ENCODE measurements around the gene PNRC2.
"Not testable (repeated sequence)": the region's sequence is repeated elsewhere in the genome, so short reads cannot be mapped to it uniquely, and the experiment has no call there.

Gene PNRC2

GRCh38 chr1:23989263-23989662, 29.6 kb downstream of the PNRC2 start:
- ChIA-PET CTCF (interaction anchor here (0.6 to 1.2 kb wide), 2 partner anchors 25 to 513 kb away, joined by 3 read pairs; no protein-coding TSS in a partner anchor), POLR2A (interaction anchor here (0.6 kb wide), 1 partner anchor 80 kb away, joined by 3 read pairs; no protein-coding TSS in a partner anchor)
- Histone ChIP-seq H3K4me3 (ENCODE audit: control insufficient read depth in 1 of 7, extremely low read depth in 1 of 7, insufficient read depth in 4 of 7, low read depth in 2 of 7, low read length in 6 of 7) (no peak overlapping the region), H3K27me3 (replicated peaks in 2 of 5; ENCODE audit: control insufficient read depth in 4 of 5, insufficient read depth in 5 of 5, low read length in 4 of 5) (no peaks in the 10 kb centered on the region), H3K9me3 (ENCODE audit: control extremely low read depth in 1 of 5, control insufficient read depth in 4 of 5, insufficient read depth in 2 of 5, low read depth in 1 of 5, low read length in 4 of 5) (no peaks in the 10 kb centered on the region), H3K27ac (ENCODE audit: insufficient read depth in 1 of 2, low read depth in 1 of 2, low read length in 2 of 2, poor library complexity in 1 of 2, severe bottlenecking in 2 of 2) (no peak overlapping the region), H3K4me1 (ENCODE audit: control extremely low read depth in 1 of 4, control insufficient read depth in 4 of 4, insufficient read depth in 4 of 4, low read length in 3 of 4) (peaks cover 0 to 12% (median 3%) of the 10 kb centered on the region in 4 experiments), H3K36me3 (ENCODE audit: control insufficient read depth in 4 of 4, insufficient read depth in 4 of 4, low read length in 3 of 4) (no peaks in the 10 kb centered on the region)
- DNase-seq: peak in 2 of 3 donors; percentile 27 to 49
- WGBS (ENCODE audit: insufficient coverage): 100% methylated on average over 1 of the region's 3 CpGs

- H3K27ac ChIP-seq (ENCODE audit: insufficient read depth in 1 of 2, low read depth in 1 of 2, low read length in 2 of 2, poor library complexity in 1 of 2, severe bottlenecking in 2 of 2); DNase-seq; CTCF ChIA-PET; H3K9me3 ChIP-seq (ENCODE audit: control extremely low read depth in 1 of 5, control insufficient read depth in 4 of 5, insufficient read depth in 2 of 5, low read depth in 1 of 5, low read length in 4 of 5); H3K4me3 ChIP-seq (ENCODE audit: control insufficient read depth in 1 of 7, extremely low read depth in 1 of 7, insufficient read depth in 4 of 7, low read depth in 2 of 7, low read length in 6 of 7); H3K4me1 ChIP-seq (ENCODE audit: control extremely low read depth in 1 of 4, control insufficient read depth in 4 of 4, insufficient read depth in 4 of 4, low read length in 3 of 4); H3K27me3 ChIP-seq (replicated peaks in 2 of 5; ENCODE audit: control insufficient read depth in 4 of 5, insufficient read depth in 5 of 5, low read length in 4 of 5); H3K36me3 ChIP-seq (ENCODE audit: control insufficient read depth in 4 of 4, insufficient read depth in 4 of 4, low read length in 3 of 4); POLR2A ChIA-PET: not testable (repeated sequence)
- WGBS (ENCODE audit: insufficient coverage): 95% methylated on average over 11 of the region's 13 CpGs
Observed at GRCh38 chr1:23992011-23992410, 32.4 kb downstream of the PNRC2 start.

- H3K4me1 ChIP-seq (ENCODE audit: control extremely low read depth in 1 of 4, control insufficient read depth in 4 of 4, insufficient read depth in 4 of 4, low read length in 3 of 4): no peaks in the 10 kb centered on the region
- no peaks in the 10 kb centered on the region for H3K27me3 ChIP-seq (replicated peaks in 2 of 5; ENCODE audit: control insufficient read depth in 4 of 5, insufficient read depth in 5 of 5, low read length in 4 of 5)
- no peak overlapping the region for H3K4me3 ChIP-seq (ENCODE audit: control insufficient read depth in 1 of 7, extremely low read depth in 1 of 7, insufficient read depth in 4 of 7, low read depth in 2 of 7, low read length in 6 of 7)
- ChIA-PET CTCF (no interaction called here), POLR2A (no interaction called here)
- no peak for DNase-seq
- no peak overlapping the region for H3K27ac ChIP-seq (ENCODE audit: insufficient read depth in 1 of 2, low read depth in 1 of 2, low read length in 2 of 2, poor library complexity in 1 of 2, severe bottlenecking in 2 of 2)
- no peaks in the 10 kb centered on the region for H3K36me3 ChIP-seq (ENCODE audit: control insufficient read depth in 4 of 4, insufficient read depth in 4 of 4, low read length in 3 of 4)
- 97% methylated on average over 9 of the region's 13 CpGs for WGBS (ENCODE audit: insufficient coverage)
- H3K9me3 ChIP-seq (ENCODE audit: control extremely low read depth in 1 of 5, control insufficient read depth in 4 of 5, insufficient read depth in 2 of 5, low read depth in 1 of 5, low read length in 4 of 5): no peaks in the 10 kb centered on the region
Observed at GRCh38 chr1:23995431-23995837, 35.8 kb downstream of the PNRC2 start.

GRCh38 chr1:23996700-23997229, 37.1 kb downstream of the PNRC2 start:
- 96% methylated on average over 7 of the region's 10 CpGs for WGBS (ENCODE audit: insufficient coverage)
- Histone ChIP-seq H3K27ac (ENCODE audit: insufficient read depth in 1 of 2, low read depth in 1 of 2, low read length in 2 of 2, poor library complexity in 1 of 2, severe bottlenecking in 2 of 2) (no peak overlapping the region), H3K4me3 (ENCODE audit: control insufficient read depth in 1 of 7, extremely low read depth in 1 of 7, insufficient read depth in 4 of 7, low read depth in 2 of 7, low read length in 6 of 7) (no peak overlapping the region), H3K4me1 (ENCODE audit: control extremely low read depth in 1 of 4, control insufficient read depth in 4 of 4, insufficient read depth in 4 of 4, low read length in 3 of 4) (no peaks in the 10 kb centered on the region), H3K9me3 (ENCODE audit: control extremely low read depth in 1 of 5, control insufficient read depth in 4 of 5, insufficient read depth in 2 of 5, low read depth in 1 of 5, low read length in 4 of 5) (no peaks in the 10 kb centered on the region), H3K27me3 (replicated peaks in 2 of 5; ENCODE audit: control insufficient read depth in 4 of 5, insufficient read depth in 5 of 5, low read length in 4 of 5) (no peaks in the 10 kb centered on the region), H3K36me3 (ENCODE audit: control insufficient read depth in 4 of 4, insufficient read depth in 4 of 4, low read length in 3 of 4) (no peaks in the 10 kb centered on the region)
- no peak for DNase-seq
- CTCF ChIA-PET: no interaction called here
- POLR2A ChIA-PET: interaction anchor here (0.7 kb wide), 1 partner anchor 16 kb away, joined by 6 read pairs; no protein-coding TSS in a partner anchor

- Histone ChIP-seq H3K9me3 (ENCODE audit: control extremely low read depth in 1 of 5, control insufficient read depth in 4 of 5, insufficient read depth in 2 of 5, low read depth in 1 of 5, low read length in 4 of 5) (no peaks in the 10 kb centered on the region), H3K4me1 (ENCODE audit: control extremely low read depth in 1 of 4, control insufficient read depth in 4 of 4, insufficient read depth in 4 of 4, low read length in 3 of 4) (no peaks in the 10 kb centered on the region), H3K4me3 (ENCODE audit: control insufficient read depth in 1 of 7, extremely low read depth in 1 of 7, insufficient read depth in 4 of 7, low read depth in 2 of 7, low read length in 6 of 7) (no peak overlapping the region), H3K36me3 (ENCODE audit: control insufficient read depth in 4 of 4, insufficient read depth in 4 of 4, low read length in 3 of 4) (no peaks in the 10 kb centered on the region), H3K27ac (ENCODE audit: insufficient read depth in 1 of 2, low read depth in 1 of 2, low read length in 2 of 2, poor library complexity in 1 of 2, severe bottlenecking in 2 of 2) (no peak overlapping the region), H3K27me3 (replicated peaks in 2 of 5; ENCODE audit: control insufficient read depth in 4 of 5, insufficient read depth in 5 of 5, low read length in 4 of 5) (no peaks in the 10 kb centered on the region)
- ChIA-PET CTCF (no interaction called here), POLR2A (no interaction called here)
- DNase-seq: peak in 2 of 3 donors; percentile 9 to 24
- WGBS (ENCODE audit: insufficient coverage): 40% methylated on average over 1 of the region's 1 CpG
Observed at GRCh38 chr1:23997812-23998211, 38.2 kb downstream of the PNRC2 start.

- ChIA-PET CTCF (no interaction called here), POLR2A (no interaction called here)
- no peak for DNase-seq
- Histone ChIP-seq H3K36me3 (ENCODE audit: control insufficient read depth in 4 of 4, insufficient read depth in 4 of 4, low read length in 3 of 4) (no peaks in the 10 kb centered on the region), H3K4me3 (ENCODE audit: control insufficient read depth in 1 of 7, extremely low read depth in 1 of 7, insufficient read depth in 4 of 7, low read depth in 2 of 7, low read length in 6 of 7) (no peak overlapping the region), H3K9me3 (ENCODE audit: control extremely low read depth in 1 of 5, control insufficient read depth in 4 of 5, insufficient read depth in 2 of 5, low read depth in 1 of 5, low read length in 4 of 5) (no peaks in the 10 kb centered on the region), H3K27me3 (replicated peaks in 2 of 5; ENCODE audit: control insufficient read depth in 4 of 5, insufficient read depth in 5 of 5, low read length in 4 of 5) (no peaks in the 10 kb centered on the region), H3K4me1 (ENCODE audit: control extremely low read depth in 1 of 4, control insufficient read depth in 4 of 4, insufficient read depth in 4 of 4, low read length in 3 of 4) (no peaks in the 10 kb centered on the region), H3K27ac (ENCODE audit: insufficient read depth in 1 of 2, low read depth in 1 of 2, low read length in 2 of 2, poor library complexity in 1 of 2, severe bottlenecking in 2 of 2) (no peak overlapping the region)
- no CpG with 5 or more reads among the region's 3 CpGs for WGBS (ENCODE audit: insufficient coverage)
Observed at GRCh38 chr1:23999156-23999671, 39.6 kb downstream of the PNRC2 start.

GRCh38 chr1:24002695-24003094, 43.1 kb downstream of the PNRC2 start:
- CTCF ChIA-PET: no interaction called here
- 100% methylated on average over 1 of the region's 2 CpGs for WGBS (ENCODE audit: insufficient coverage)
- H3K9me3 ChIP-seq (ENCODE audit: control extremely low read depth in 1 of 5, control insufficient read depth in 4 of 5, insufficient read depth in 2 of 5, low read depth in 1 of 5, low read length in 4 of 5): peaks cover 0 to 2% (median 0%) of the 10 kb centered on the region in 5 experiments
- no peaks in the 10 kb centered on the region for H3K36me3 ChIP-seq (ENCODE audit: control insufficient read depth in 4 of 4, insufficient read depth in 4 of 4, low read length in 3 of 4)
- POLR2A ChIA-PET: no interaction called here
- H3K4me1 ChIP-seq (ENCODE audit: control extremely low read depth in 1 of 4, control insufficient read depth in 4 of 4, insufficient read depth in 4 of 4, low read length in 3 of 4): no peaks in the 10 kb centered on the region
- H3K27ac ChIP-seq (ENCODE audit: insufficient read depth in 1 of 2, low read depth in 1 of 2, low read length in 2 of 2, poor library complexity in 1 of 2, severe bottlenecking in 2 of 2): no peak overlapping the region
- DNase-seq: no peak
- H3K4me3 ChIP-seq (ENCODE audit: control insufficient read depth in 1 of 7, extremely low read depth in 1 of 7, insufficient read depth in 4 of 7, low read depth in 2 of 7, low read length in 6 of 7): no peak overlapping the region
- no peaks in the 10 kb centered on the region for H3K27me3 ChIP-seq (replicated peaks in 2 of 5; ENCODE audit: control insufficient read depth in 4 of 5, insufficient read depth in 5 of 5, low read length in 4 of 5)
